Ureter (tissue), 1 donor: ENCODE measurements around the gene BLTP3B. TPM values are rescaled to one million over a fixed set of nuclear protein-coding genes. Genes with fewer than 3 reads are reported as not detected.

Experiments used
- DNase-seq: peaks from one replicate; pipeline ENCODE4 v3.0.0-alpha.2; 2020; ENCODE audit warnings: low spot score
- total RNA-seq: library from RNA; stranded (reverse); gene quantifications from one replicate; pipeline ENCODE4 v1.2.4, GENCODE V29; 2023
- donor health status: DM: yes; HTN: yes; CAD: no.

The BLTP3B gene
- total RNA-seq, 1 donor from 2014 or later, result 25.6 TPM

DNA sequence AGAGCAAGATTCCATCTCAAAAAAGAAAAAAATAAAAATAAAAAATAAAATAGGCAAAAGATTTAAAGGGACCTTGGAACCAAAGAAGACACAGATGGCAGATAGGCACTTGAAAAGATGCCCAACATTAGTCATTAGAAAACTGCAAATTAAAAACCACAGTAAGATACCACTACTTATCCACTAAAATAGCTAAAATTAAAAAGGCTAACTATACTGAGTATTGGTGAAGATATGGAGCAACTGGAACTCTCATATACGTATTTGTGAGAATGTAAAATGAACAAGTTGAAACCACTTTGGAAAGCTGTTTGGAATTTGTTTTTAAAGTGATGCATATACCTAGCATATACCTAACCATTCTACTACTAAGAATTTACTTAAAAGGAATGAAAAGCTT is 22.3 kb downstream of the BLTP3B start:
- DNase-seq, result no peak

DNA sequence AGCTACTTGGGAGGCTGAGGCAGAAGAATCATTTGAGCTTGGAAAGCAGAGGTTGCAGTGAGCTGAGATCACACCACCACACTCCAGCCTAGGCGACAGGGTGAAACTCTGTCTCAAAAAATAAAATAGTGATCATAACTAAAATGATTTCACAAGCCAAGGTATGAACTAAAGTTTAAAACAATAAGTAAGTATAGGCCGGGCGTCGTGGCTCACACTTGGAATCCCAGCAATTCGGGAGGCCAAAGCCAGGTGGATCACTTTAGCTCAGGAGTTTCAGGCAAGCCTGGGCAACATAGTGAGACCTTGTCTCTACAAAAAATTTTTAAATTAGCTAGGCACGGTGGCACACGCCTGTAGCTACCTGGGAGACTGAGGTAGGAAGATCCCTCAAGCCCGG is 27.4 kb downstream of the BLTP3B start:
- no peak for DNase-seq

DNA sequence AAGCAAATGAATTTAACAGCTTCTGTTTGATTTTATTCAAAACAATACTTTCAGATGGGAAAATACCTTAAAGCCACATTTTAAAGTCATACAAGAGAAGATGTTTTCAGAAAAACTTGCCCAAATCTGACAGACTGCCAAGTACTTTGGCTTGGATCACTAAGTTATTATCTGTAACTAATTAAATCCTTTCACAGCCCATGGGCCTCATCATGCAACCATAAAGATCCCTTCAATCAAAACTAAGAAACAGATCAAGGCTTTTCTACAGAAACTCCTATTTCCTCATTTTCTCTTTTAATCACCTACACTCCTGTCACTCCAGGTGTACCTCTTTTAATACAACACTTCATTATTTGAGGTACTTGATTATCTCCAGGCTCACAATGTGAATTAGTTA is 28.1 kb downstream of the BLTP3B start:
- DNase-seq, result no peak

DNA sequence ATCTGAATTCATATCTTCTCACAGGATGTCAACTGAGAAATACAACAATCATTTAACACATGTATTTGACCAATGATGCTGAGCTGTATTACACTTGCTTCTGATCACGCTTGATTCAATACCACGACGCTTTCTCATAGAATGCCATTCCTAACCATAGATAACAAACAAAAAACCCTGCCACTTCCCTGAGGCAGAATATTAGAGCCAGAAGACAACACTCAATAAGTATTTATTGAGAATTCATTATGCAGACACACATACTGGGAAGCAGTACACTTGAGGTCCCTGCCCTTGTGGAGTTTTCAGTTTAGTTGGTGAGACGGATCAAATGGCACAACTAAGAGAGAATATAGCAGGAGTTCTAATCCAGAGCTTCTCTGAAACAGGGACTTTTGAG is 32.4 kb downstream of the BLTP3B start:
- no peak for DNase-seq

DNA sequence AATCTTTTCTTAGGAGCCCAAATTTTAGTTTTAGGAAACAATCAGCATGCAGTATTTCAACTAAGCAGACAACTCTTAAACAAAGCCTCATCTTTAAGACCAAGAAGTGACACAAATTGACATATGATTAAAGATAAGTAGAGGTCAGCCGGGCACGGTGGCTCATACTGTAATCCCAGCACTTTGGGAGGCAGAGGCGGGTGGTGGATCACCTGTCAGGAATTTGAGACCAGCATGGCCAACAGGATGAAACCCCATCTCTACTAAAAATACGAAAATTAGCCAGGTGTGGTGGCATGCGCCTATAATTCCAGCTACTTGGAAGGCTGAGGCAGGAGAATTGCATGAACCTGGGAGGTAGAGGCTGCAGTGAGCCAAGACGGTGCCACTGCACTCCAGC is 35.8 kb downstream of the BLTP3B start:
- no peak for DNase-seq

DNA sequence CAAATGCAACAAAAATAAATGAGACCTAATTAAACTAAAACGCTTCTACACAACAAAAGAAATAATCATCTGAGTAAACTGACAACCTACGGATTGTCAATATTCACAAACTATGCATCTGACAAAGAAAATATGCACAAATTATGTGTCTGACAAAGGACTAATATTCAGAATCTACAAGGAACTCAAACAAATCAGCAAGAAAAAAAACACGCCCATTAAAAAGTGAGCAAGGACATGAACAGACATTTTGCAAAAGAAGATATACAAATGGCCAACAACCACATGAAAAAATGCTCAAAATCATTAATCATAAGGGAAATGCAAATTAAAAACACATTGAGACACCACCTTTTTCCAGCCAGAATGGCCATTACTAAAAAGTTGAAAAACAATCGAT is 37.0 kb downstream of the BLTP3B start:
- DNase-seq, result no peak

DNA sequence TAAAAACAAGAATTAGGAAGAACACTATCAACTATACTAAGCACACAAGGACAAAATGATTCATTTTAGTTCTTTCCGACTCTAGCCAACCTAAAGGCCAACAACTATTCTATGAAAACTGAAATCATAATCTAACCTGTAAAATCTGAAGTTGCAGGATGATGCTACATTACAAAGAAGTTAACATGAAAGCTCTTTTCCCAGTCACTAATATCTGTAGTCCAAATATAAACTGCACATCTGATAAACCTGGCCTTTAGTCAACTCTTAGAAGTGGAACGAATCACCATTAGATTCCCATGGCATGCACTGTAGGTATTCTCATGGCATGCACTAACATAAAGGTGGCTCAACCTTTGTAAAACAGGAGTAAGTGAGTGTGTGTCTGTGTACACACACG is 41.7 kb downstream of the BLTP3B start:
- DNase-seq, result no peak

Other genes starting within 250 kb of the BLTP3B start
- gene ANKS1B, start 157.9 kb downstream of the BLTP3B start, total RNA-seq, result 9.6 TPM
- gene ACTR6, start 57.9 kb upstream of the BLTP3B start, total RNA-seq, result 33.1 TPM
- gene DEPDC4, start 124.2 kb upstream of the BLTP3B start, total RNA-seq, result 1.4 TPM
- gene SCYL2, start 124.3 kb upstream of the BLTP3B start, total RNA-seq, result 48.2 TPM
- gene SLC17A8, start 214.2 kb upstream of the BLTP3B start, total RNA-seq, result 0.34 TPM